ENCODE results near the gene CDC20B. TPM values are rescaled to one million over a fixed set of nuclear protein-coding genes. Genes with fewer than 3 reads are reported as not detected.

CDC20B gene
- total RNA-seq, 1 donor from 2014 or later, result not detected

Small RNA genes lying within 50 kb of the gene (microRNA-seq; reads per million reads assigned to microRNA genes)
- 2.2 reads per million for gene MIR449A (ENCODE audit: borderline number of aligned reads)
- gene MIR449B (ENCODE audit: borderline number of aligned reads), result not detected
- gene MIR449C (ENCODE audit: borderline number of aligned reads), result not detected

Other genes with a start within 250 kb of the CDC20B start
- gene ESM1, start 187.6 kb downstream of the CDC20B start, total RNA-seq, result not detected
- gene GZMK, start 148.9 kb downstream of the CDC20B start, total RNA-seq, result 1.3 TPM
- gene GZMA, start 70.5 kb downstream of the CDC20B start, total RNA-seq, result 1.0 TPM
- gene GPX8, start 13.0 kb downstream of the CDC20B start, total RNA-seq, result 20.5 TPM
- not detected for gene MCIDAS, start 54.1 kb upstream of the CDC20B start, total RNA-seq
- gene CCNO, start 60.4 kb upstream of the CDC20B start, total RNA-seq, result not detected
- gene DHX29, start 134.5 kb upstream of the CDC20B start, total RNA-seq, result 28.3 TPM
- 49.3 TPM for gene MTREX, start 134.8 kb upstream of the CDC20B start, total RNA-seq

Data from mesenteric fat pad (tissue), 1 donor.